HL-60/S4 treated with phorbol 12-myristate 13-acetate at 8.2 ng/mL for 4 days and 3 days (cell line): Measurements from ENCODE around the gene BUD23.
"Not testable (repeated sequence)": the region's sequence is repeated elsewhere in the genome, so short reads cannot be mapped to it uniquely, and the experiment has no call there.

Source experiments
- in situ Hi-C: fragments of 300-500 bp; cut with MboI; formaldehyde crosslinking; loops from 2 replicates; pipeline ENCODE4 v1.15.0; 2022; ENCODE audit warnings: low sequenced_read_pairs

BUD23 gene

GRCh38 chr7:73683056-73683787 is at the start of gene BUD23, which contains the start of gene DNAJC30:
Gene BUD23, plus strand, starts transcription at chr7:73683597. Its CDS starts 29 bp downstream, at chr7:73683626.
Gene DNAJC30, minus strand, starts transcription at chr7:73683453. Its CDS starts 30 bp downstream, at chr7:73683423.
- in situ Hi-C loops: no loop called here

GRCh38 chr7:73633844-73634243 is 49.6 kb upstream of the BUD23 start:
- in situ Hi-C loops: no loop called here

GRCh38 chr7:73635428-73636200 is 47.8 kb upstream of the BUD23 start:
- in situ Hi-C loops: no loop called here

GRCh38 chr7:73638911-73639310 is 44.5 kb upstream of the BUD23 start:
- in situ Hi-C loops: no loop called here

GRCh38 chr7:73642834-73643233 is 40.6 kb upstream of the BUD23 start:
- in situ Hi-C loops: no loop called here

GRCh38 chr7:73644688-73645286 is 38.6 kb upstream of the BUD23 start:
- in situ Hi-C loops: no loop called here

GRCh38 chr7:73645643-73646174 is 37.7 kb upstream of the BUD23 start:
- in situ Hi-C loops: no loop called here

GRCh38 chr7:73646785-73647724 is 36.3 kb upstream of the BUD23 start:
- in situ Hi-C loops: no loop called here

- in situ Hi-C loops: no loop called here
These were observed 35.4 kb upstream of the BUD23 start for GRCh38 chr7:73647725-73648592.

GRCh38 chr7:73648593-73649332 is 34.6 kb upstream of the BUD23 start:
- in situ Hi-C loops: no loop called here

- in situ Hi-C loops: no loop called here
These were observed 33.8 kb upstream of the BUD23 start for GRCh38 chr7:73649576-73649975.

GRCh38 chr7:73650524-73650923 is 32.9 kb upstream of the BUD23 start:
- in situ Hi-C loops: no loop called here

- in situ Hi-C loops: no loop called here
These were observed 30.9 kb upstream of the BUD23 start for GRCh38 chr7:73652541-73652949.

GRCh38 chr7:73655309-73655708 is 28.1 kb upstream of the BUD23 start:
- in situ Hi-C loops: not testable (repeated sequence)

- in situ Hi-C loops: no loop called here
These were observed 23.4 kb upstream of the BUD23 start for GRCh38 chr7:73659983-73660382.

GRCh38 chr7:73660594-73660993 is 22.8 kb upstream of the BUD23 start:
- in situ Hi-C loops: not testable (repeated sequence)

GRCh38 chr7:73663033-73663432 is 20.4 kb upstream of the BUD23 start:
- in situ Hi-C loops: no loop called here

GRCh38 chr7:73667344-73668102 is 15.9 kb upstream of the BUD23 start, which contains the start of gene VPS37D:
Gene VPS37D, plus strand, starts transcription at chr7:73667831. Its CDS starts 128 bp downstream, at chr7:73667959.
- in situ Hi-C loops: no loop called here
